GM06990 (cell line): ENCODE data around the gene LMNA.

ENCODE experiments used
- DNase-seq: peaks from one replicate; pipeline ENCODE4 v3.0.0-alpha.2; 2011; ENCODE audit not compliant: insufficient read length; ENCODE audit errors: extremely low read depth
- H3K27me3 ChIP-seq: replicated peaks from 2 replicates; pipeline ENCODE4 v1.6.0; 2011; ENCODE audit warnings: low read length; ENCODE audit not compliant: control insufficient read depth, insufficient read depth
- H3K36me3 ChIP-seq: 2 replicates; pipeline ENCODE4 v1.5.1; 2011; ENCODE audit warnings: low read length; ENCODE audit not compliant: control insufficient read depth, insufficient read depth
- H3K4me3 ChIP-seq: replicated peaks from 2 replicates; pipeline ENCODE4 v1.5.1; 2011; ENCODE audit warnings: low read depth, mild to moderate bottlenecking, control low read depth, low read length
- CTCF ChIP-seq: IDR thresholded peaks from 2 replicates; pipeline ENCODE4 v1.5.1; 2011; ENCODE audit warnings: low read length, control low read depth, mild to moderate bottlenecking, inconsistent platforms; ENCODE audit not compliant: insufficient read depth, poor library complexity, severe bottlenecking

LMNA gene

GRCh38 chr1:156160743-156161171, 46.2 kb downstream of the LMNA start:
- no peaks in the 10 kb centered on the region for H3K27me3 ChIP-seq
- TF ChIP-seq CTCF, result no peak
- no peak for DNase-seq
- peaks cover 27% of the 10 kb centered on the region for H3K36me3 ChIP-seq
- no peak overlapping the region for H3K4me3 ChIP-seq

GRCh38 chr1:156162430-156163037, 48.0 kb downstream of the LMNA start:
- TF ChIP-seq CTCF, result no peak
- Histone ChIP-seq H3K36me3 (peaks cover 27% of the 10 kb centered on the region), H3K27me3 (no peaks in the 10 kb centered on the region), H3K4me3 (no peak overlapping the region)
- no peak for DNase-seq

- DNase-seq, result no peak
- Histone ChIP-seq H3K4me3 (no peak overlapping the region), H3K27me3 (no peaks in the 10 kb centered on the region), H3K36me3 (peaks cover 23% of the 10 kb centered on the region)
- TF ChIP-seq CTCF, result no peak
Observed at GRCh38 chr1:156163712-156164111, 49.2 kb downstream of the LMNA start.

- H3K36me3 ChIP-seq, result peaks cover 24% of the 10 kb centered on the region
- no peaks in the 10 kb centered on the region for H3K27me3 ChIP-seq
Observed at GRCh38 chr1:156164125-156164831, 49.8 kb downstream of the LMNA start.

GRCh38 chr1:156165083-156165482, 50.6 kb downstream of the LMNA start:
- no peaks in the 10 kb centered on the region for H3K27me3 ChIP-seq
- no peak for DNase-seq
- H3K36me3 ChIP-seq, result peaks cover 23% of the 10 kb centered on the region
- H3K4me3 ChIP-seq, result no peak overlapping the region
- TF ChIP-seq CTCF, result no peak

More at GRCh38 chr1:156164125-156164831, 49.8 kb downstream of the LMNA start:
- no peak overlapping the region for H3K4me3 ChIP-seq
- no peak for TF ChIP-seq CTCF
- DNase-seq, result no peak
